HL-60 (cell line): ENCODE results near the gene TIGD6.

Source experiments
- DNase-seq, 2 experiments: peaks; one replicate each; pipeline ENCODE4 v3.0.0-alpha.2; 2010 to 2020; ENCODE audit warnings: low read depth in 1 of 2, low spot score in 1 of 2
- H3K27ac ChIP-seq: fragments of 250-450 bp; sonication (Bioruptor Pico); replicated peaks from 2 replicates; pipeline ENCODE4 v1.5.1; 2020; ENCODE audit warnings: mild to moderate bottlenecking, moderate library complexity
- H3K27me3 ChIP-seq: fragments of 250-450 bp; sonication (Bioruptor Pico); 2 replicates; pipeline ENCODE4 v1.5.1; 2021; ENCODE audit warnings: mild to moderate bottlenecking, moderate library complexity; ENCODE audit not compliant: insufficient read depth, poor library complexity, severe bottlenecking
- H3K4me3 ChIP-seq: replicated peaks from 2 replicates; pipeline ENCODE4 v1.5.1; 2011; ENCODE audit warnings: mild to moderate bottlenecking, control low read depth, low read length; ENCODE audit not compliant: insufficient read depth
- GABPA ChIP-seq: IDR thresholded peaks from 2 replicates; pipeline ENCODE4 v1.6.1; 2012; ENCODE audit warnings: low read depth
- POLR2AphosphoS5 ChIP-seq: IDR thresholded peaks from 2 replicates; pipeline ENCODE4 v1.6.1; 2012; ENCODE audit warnings: low read depth
- SPI1 ChIP-seq: IDR thresholded peaks from 2 replicates; pipeline ENCODE4 v1.6.1; 2012; ENCODE audit warnings: low read depth, mild to moderate bottlenecking, borderline replicate concordance
- TF ChIP-seq, protein P1 (sequence below): IDR thresholded peaks from 2 replicates; pipeline ENCODE4 v1.6.1; 2012; ENCODE audit warnings: low read depth; ENCODE audit not compliant: insufficient replicate concordance
- TF ChIP-seq, protein P2 (sequence below): IDR thresholded peaks from one replicate; pipeline ENCODE4 v1.5.1; 2011; ENCODE audit warnings: low read length, control low read depth, inconsistent platforms; ENCODE audit not compliant: insufficient read depth

TIGD6 gene

GRCh38 chr5:149954798-149955197 lies 45.7 kb downstream of the TIGD6 start:
- no peak for DNase-seq
- Histone ChIP-seq H3K4me3 (no peak overlapping the region), H3K27me3 (no peaks in the 10 kb centered on the region), H3K27ac (no peak overlapping the region)
- TF ChIP-seq GABPA, result no peak
- TF ChIP-seq, protein P1, sequence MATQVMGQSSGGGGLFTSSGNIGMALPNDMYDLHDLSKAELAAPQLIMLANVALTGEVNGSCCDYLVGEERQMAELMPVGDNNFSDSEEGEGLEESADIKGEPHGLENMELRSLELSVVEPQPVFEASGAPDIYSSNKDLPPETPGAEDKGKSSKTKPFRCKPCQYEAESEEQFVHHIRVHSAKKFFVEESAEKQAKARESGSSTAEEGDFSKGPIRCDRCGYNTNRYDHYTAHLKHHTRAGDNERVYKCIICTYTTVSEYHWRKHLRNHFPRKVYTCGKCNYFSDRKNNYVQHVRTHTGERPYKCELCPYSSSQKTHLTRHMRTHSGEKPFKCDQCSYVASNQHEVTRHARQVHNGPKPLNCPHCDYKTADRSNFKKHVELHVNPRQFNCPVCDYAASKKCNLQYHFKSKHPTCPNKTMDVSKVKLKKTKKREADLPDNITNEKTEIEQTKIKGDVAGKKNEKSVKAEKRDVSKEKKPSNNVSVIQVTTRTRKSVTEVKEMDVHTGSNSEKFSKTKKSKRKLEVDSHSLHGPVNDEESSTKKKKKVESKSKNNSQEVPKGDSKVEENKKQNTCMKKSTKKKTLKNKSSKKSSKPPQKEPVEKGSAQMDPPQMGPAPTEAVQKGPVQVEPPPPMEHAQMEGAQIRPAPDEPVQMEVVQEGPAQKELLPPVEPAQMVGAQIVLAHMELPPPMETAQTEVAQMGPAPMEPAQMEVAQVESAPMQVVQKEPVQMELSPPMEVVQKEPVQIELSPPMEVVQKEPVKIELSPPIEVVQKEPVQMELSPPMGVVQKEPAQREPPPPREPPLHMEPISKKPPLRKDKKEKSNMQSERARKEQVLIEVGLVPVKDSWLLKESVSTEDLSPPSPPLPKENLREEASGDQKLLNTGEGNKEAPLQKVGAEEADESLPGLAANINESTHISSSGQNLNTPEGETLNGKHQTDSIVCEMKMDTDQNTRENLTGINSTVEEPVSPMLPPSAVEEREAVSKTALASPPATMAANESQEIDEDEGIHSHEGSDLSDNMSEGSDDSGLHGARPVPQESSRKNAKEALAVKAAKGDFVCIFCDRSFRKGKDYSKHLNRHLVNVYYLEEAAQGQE, result no peak
- no peak for TF ChIP-seq SPI1
- TF ChIP-seq, protein P2, sequence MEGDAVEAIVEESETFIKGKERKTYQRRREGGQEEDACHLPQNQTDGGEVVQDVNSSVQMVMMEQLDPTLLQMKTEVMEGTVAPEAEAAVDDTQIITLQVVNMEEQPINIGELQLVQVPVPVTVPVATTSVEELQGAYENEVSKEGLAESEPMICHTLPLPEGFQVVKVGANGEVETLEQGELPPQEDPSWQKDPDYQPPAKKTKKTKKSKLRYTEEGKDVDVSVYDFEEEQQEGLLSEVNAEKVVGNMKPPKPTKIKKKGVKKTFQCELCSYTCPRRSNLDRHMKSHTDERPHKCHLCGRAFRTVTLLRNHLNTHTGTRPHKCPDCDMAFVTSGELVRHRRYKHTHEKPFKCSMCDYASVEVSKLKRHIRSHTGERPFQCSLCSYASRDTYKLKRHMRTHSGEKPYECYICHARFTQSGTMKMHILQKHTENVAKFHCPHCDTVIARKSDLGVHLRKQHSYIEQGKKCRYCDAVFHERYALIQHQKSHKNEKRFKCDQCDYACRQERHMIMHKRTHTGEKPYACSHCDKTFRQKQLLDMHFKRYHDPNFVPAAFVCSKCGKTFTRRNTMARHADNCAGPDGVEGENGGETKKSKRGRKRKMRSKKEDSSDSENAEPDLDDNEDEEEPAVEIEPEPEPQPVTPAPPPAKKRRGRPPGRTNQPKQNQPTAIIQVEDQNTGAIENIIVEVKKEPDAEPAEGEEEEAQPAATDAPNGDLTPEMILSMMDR, result no peak
- TF ChIP-seq POLR2AphosphoS5, result no peak

GRCh38 chr5:149953436-149954121 lies 46.9 kb downstream of the TIGD6 start:
- no peak overlapping the region for H3K4me3 ChIP-seq
- TF ChIP-seq, protein P1, result no peak
- no peak for TF ChIP-seq SPI1
- TF ChIP-seq, protein P2, result no peak
- TF ChIP-seq GABPA, result no peak
- TF ChIP-seq POLR2AphosphoS5, result no peak
- H3K27me3 ChIP-seq, result no peaks in the 10 kb centered on the region
- DNase-seq, result no peak
- H3K27ac ChIP-seq, result no peak overlapping the region

- Histone ChIP-seq H3K27me3 (no peaks in the 10 kb centered on the region), H3K27ac (no peak overlapping the region), H3K4me3 (no peak overlapping the region)
- no peak for DNase-seq
- TF ChIP-seq, protein P1, result no peak
- TF ChIP-seq GABPA (no peak), SPI1 (no peak), POLR2AphosphoS5 (no peak)
- TF ChIP-seq, protein P2, result no peak
Measured at GRCh38 chr5:149951138-149951749, 49.2 kb downstream of the TIGD6 start.
